Measurements from ENCODE around the gene KIF19. TPM values are rescaled to one million over a fixed set of nuclear protein-coding genes. Genes with fewer than 3 reads are reported as not detected.

Gene KIF19
- total RNA-seq, 1 experiment from 2014 or later: not detected

- Histone ChIP-seq H4K20me1 (ENCODE audit: low read length) (no peaks in the 10 kb centered on the region), H3F3A (ENCODE audit: low read length, unreplicated experiment) (no peaks in the 10 kb centered on the region), H3K9me2 (replicated peaks; ENCODE audit: low read length) (no peaks in the 10 kb centered on the region), H3K27me3 (ENCODE audit: low read length) (peaks cover 50% of the 10 kb centered on the region), H3K79me2 (ENCODE audit: low read length) (no peaks in the 10 kb centered on the region), H2AFZ (ENCODE audit: low read length) (no peak overlapping the region), H3K4me2 (ENCODE audit: low read length) (no peak overlapping the region), H3K9ac (ENCODE audit: low read length) (no peak overlapping the region), H3K4me1 (ENCODE audit: insufficient read depth, low read length) (no peaks in the 10 kb centered on the region), H3K27ac (ENCODE audit: low read length) (no peak overlapping the region), H3K36me3 (ENCODE audit: low read depth, low read length) (no peaks in the 10 kb centered on the region), H3K4me3 (ENCODE audit: low read length) (no peak overlapping the region), H3K9me3 (ENCODE audit: low read length) (no peaks in the 10 kb centered on the region)
- DNase-seq (no peak), ATAC-seq (no peak)
- TF ChIP-seq, protein P1, sequence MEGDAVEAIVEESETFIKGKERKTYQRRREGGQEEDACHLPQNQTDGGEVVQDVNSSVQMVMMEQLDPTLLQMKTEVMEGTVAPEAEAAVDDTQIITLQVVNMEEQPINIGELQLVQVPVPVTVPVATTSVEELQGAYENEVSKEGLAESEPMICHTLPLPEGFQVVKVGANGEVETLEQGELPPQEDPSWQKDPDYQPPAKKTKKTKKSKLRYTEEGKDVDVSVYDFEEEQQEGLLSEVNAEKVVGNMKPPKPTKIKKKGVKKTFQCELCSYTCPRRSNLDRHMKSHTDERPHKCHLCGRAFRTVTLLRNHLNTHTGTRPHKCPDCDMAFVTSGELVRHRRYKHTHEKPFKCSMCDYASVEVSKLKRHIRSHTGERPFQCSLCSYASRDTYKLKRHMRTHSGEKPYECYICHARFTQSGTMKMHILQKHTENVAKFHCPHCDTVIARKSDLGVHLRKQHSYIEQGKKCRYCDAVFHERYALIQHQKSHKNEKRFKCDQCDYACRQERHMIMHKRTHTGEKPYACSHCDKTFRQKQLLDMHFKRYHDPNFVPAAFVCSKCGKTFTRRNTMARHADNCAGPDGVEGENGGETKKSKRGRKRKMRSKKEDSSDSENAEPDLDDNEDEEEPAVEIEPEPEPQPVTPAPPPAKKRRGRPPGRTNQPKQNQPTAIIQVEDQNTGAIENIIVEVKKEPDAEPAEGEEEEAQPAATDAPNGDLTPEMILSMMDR (conservative IDR thresholded peaks at IDR 0.05; ENCODE audit: low read depth, low read length): no peak
- no peak for TF ChIP-seq EZH2 (IDR thresholded peaks at IDR 0.05; ENCODE audit: low read length, unreplicated experiment)
- no peak for TF ChIP-seq EZH2phosphoT487 (IDR thresholded peaks at IDR 0.05; ENCODE audit: borderline replicate concordance, low read length)
- ChIA-PET CTCF (interaction anchor here (1.1 to 1.6 kb wide), 3 partner anchors 17 to 61 kb away, joined by 3 to 4 read pairs (median 3); no protein-coding TSS in a partner anchor), POLR2A (ENCODE audit: unreplicated experiment) (no interaction called here)
- intact Hi-C loops (cut with micrococcal nuclease): loop anchor here (5.0 kb wide), 1 partner anchor 151 kb away; the partner anchor contains the start of gene TTYH2
- BruUV-seq (replicated peaks): no TSS peak
Observed at GRCh38 chr17:74362810-74363498, 36.9 kb downstream of the KIF19 start.

DNA sequence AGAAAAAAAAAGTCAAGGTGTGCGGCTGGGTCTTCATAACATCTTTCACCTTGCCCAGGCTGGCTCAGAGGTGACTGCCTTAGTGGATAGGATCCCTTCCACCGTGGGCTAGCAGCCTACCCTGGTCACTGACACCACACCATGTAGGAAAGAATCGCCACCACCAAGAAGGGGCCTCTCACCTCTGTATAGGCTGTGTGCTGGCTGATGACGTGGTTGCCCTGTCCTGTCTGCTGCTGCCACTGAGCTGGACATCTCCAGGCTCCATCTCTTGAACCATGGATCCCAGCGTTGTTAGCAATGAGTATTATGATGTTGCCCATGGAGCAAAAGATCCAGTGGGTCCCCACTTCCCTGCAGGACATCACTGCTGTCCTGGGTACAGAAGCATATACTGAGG, 41.2 kb downstream of the KIF19 start, which contains the start of gene GPR142:
Gene GPR142, plus strand, starts transcription at position 301 of the 400 bp plus-strand sequence. CDS start 2,035 bp downstream, outside the sequence.
- Histone ChIP-seq H3K9me2 (replicated peaks; ENCODE audit: low read length) (no peaks in the 10 kb centered on the region), H3K36me3 (ENCODE audit: low read depth, low read length) (no peaks in the 10 kb centered on the region), H3K4me1 (ENCODE audit: insufficient read depth, low read length) (0 out of 2 replicates have a peak, but pooled peaks cover 4% of the 10 kb centered on the region), H3K4me2 (ENCODE audit: low read length) (no peak within 1 kb of the TSS), H3K9me3 (ENCODE audit: low read length) (no peaks in the 10 kb centered on the region), H3K27me3 (ENCODE audit: low read length) (peaks cover 16% of the 10 kb centered on the region), H3F3A (ENCODE audit: low read length, unreplicated experiment) (no peaks in the 10 kb centered on the region), H4K20me1 (ENCODE audit: low read length) (no peaks in the 10 kb centered on the region), H2AFZ (ENCODE audit: low read length) (no peak within 1 kb of the TSS), H3K4me3 (ENCODE audit: low read length) (no peak within 1 kb of the TSS), H3K27ac (ENCODE audit: low read length) (no peak within 1 kb of the TSS), H3K9ac (ENCODE audit: low read length) (no peak within 1 kb of the TSS), H3K79me2 (ENCODE audit: low read length) (no peaks in the 10 kb centered on the region)
- TF ChIP-seq, protein P1 (conservative IDR thresholded peaks at IDR 0.05; ENCODE audit: low read depth, low read length): no peak
- TF ChIP-seq EZH2 (IDR thresholded peaks at IDR 0.05; ENCODE audit: low read length, unreplicated experiment): no peak
- TF ChIP-seq EZH2phosphoT487 (IDR thresholded peaks at IDR 0.05; ENCODE audit: borderline replicate concordance, low read length): no peak
- BruUV-seq (replicated peaks): no TSS peak
- CTCF ChIA-PET: interaction anchor here (1.0 to 2.6 kb wide), 2 partner anchors 13 to 124 kb away, joined by 4 to 15 read pairs; no protein-coding TSS in a partner anchor
- POLR2A ChIA-PET (ENCODE audit: unreplicated experiment): no interaction called here
- ATAC-seq (no peak), DNase-seq (no peak)
- intact Hi-C loops (cut with micrococcal nuclease): loop anchor here (5.0 kb wide), 1 partner anchor 235 kb away; no protein-coding TSS in a partner anchor
